ENCODE results near the gene VGF.

VGF gene

DNA sequence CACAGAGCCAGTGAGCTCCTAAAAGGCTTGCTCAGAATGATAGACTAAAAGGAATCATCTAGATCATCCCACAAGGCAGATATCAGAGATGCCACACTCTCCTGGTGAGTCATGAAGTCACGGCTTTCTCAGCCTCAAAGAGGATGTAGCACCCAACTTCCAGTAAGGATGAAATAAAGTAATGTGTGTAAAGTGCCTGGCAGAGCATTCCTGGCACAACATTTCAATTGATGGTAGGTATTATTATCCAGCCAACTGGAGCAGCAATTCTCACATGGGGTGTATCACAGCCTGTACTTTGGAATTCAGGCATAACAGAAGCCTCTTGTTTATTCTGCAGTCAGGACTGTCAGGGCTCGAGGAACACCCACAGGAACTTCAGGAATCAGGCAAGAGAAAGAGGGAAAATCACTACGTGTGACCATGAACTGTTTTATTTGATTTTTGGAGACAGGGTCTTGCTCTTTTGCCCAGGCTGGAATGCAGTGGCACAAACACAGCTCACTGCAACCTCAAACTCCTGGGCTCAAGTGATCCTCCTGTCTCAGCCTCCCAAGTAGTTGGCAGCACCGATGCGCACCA lies 20.0 kb upstream of the VGF start:
- DNase-seq (ENCODE audit: low spot score): no peak

DNA sequence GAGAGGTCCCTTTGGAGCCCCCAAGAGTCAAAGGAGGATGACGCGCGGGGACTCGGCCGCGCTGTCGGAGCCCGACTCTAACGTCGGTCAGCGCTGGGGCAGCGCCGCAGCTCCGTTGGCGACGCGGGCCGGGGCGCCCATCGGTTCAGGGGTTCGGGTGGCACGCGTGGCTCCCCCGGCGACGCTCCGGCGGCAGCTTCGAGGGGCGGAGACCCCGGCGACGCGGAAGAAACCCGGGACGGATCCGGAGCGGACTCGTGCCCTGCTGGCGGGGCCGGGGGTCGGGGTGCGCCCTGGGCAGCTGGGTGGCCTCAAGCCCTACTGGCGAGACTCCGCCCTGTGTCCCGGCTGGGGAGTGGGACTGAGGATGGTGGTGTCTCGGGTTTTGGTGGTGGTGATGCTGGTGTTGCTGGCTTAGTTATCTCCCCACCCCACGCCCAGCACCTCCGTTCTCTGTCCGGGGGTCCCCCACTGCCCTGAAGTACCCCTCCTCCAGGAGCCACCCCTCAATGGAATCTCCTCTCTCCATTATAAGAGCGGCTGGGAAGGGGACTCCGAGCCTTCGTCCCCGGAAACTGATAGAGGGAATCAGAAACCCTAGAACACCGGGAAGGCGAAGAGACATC lies 14.9 kb upstream of the VGF start, which contains the start of gene NAT16:
Gene NAT16 (minus strand): TSS at position 164 of the 626 bp plus-strand sequence. CDS start 5,486 bp downstream, outside the sequence.
- no peak for DNase-seq (ENCODE audit: low spot score)

DNA sequence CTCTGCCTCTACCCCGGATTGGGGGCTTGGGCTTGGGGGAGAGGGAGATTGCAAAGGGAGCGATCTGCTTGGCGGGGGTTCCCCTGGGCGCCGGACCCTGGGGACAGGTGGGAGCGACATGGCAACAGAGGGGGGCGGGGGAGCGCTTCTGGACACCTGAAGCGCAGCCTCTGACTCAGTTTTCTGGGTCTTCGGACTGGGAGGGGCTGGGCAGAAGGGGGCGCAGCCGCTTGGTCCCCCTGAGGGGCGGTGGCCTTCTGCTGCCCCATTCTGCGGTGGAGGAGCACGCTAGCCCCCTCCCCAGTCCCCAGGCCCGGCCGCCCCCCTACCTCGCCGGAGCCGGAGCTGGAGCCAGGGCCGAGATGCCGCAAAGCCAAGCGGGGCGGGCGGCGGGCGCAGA lies 14.3 kb upstream of the VGF start:
- no peak for DNase-seq (ENCODE audit: low spot score)

DNA sequence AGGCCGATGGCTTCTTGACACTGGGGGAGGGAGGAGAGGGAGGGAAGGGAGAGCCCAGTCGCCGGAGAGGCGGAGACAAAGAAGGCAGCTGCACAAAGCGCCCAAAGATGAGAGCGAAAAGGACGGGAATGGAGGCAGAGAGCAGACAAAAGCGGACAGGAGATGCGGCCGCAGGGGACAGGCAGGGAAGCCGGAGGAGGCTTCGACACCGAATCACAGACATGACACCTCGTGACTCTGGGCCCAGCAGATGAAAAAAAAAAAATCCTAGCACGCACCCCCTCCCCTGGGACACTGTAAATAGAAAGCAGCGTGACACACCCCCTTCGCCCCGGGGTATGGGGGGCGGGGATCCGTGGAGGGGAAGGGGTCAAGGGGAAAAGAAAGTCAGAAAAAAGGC lies 13.7 kb upstream of the VGF start:
- no peak for DNase-seq (ENCODE audit: low spot score)

DNA sequence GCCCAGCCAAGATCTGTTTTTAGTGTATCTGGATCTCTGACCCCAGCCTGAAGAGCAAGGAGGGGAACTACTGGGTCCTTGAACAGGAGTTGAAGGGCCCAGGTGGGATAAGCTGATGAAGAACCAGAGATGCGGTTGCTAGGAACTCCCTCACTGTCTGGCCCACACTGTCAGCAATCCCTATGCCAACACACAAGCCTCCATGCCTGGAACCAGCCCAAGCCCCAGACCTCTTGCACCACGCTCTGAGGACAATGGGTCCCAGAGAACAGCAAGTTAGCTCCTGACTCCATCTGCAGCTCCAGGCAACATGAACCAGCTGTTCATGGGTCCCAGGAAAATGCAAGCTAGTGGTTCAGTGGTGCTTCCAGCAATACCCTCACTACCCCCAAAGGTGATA lies 12.3 kb upstream of the VGF start:
- no peak for DNase-seq (ENCODE audit: low spot score)

DNA sequence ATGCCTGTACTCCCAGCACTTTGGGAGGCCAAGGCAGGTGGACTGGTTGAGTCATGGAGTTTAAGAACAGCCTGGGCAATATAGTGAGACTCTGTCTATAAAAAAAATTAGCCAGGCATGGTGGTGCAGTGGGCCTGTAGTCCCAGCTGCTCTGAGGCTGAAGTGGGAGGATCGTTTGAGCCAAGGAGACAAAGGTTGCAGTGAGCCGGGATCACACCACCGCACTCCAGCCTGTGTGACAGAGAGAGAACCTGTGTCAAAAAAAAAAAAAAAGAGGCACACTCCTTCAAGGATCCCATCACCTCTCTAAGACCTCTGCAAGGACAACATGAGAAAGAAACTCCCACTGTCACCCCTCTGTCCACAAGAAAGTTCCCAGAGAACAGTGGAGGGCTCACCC lies 10.3 kb upstream of the VGF start:
- no peak for DNase-seq (ENCODE audit: low spot score)

DNA sequence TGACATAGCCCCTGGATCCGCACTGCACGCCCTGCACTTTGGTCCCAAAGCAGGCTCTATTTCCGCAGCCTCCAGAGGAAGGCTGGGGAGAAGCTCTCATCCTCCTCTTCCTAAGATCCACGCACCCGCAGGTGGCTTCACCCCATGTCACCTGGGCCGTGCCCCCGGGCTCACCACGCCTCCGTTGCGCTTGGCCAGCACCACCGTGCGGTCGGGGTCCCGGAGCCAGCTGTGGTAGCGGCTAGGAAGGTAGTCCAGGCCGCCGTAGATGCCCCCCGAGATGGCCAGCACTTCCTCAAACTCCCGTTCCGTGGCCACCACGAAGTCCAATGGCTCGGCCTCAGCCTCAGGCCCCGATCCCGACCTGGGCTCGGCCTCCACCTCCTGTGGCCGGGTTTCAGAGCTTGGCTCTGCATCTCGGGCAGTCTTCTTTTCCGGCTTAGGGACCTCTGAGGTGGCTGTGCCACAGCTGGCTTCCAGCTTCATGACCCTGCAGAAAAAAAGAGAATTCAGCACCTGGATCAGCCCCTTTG lies 9.0 kb upstream of the VGF start:
- DNase-seq (ENCODE audit: low spot score): no peak

DNA sequence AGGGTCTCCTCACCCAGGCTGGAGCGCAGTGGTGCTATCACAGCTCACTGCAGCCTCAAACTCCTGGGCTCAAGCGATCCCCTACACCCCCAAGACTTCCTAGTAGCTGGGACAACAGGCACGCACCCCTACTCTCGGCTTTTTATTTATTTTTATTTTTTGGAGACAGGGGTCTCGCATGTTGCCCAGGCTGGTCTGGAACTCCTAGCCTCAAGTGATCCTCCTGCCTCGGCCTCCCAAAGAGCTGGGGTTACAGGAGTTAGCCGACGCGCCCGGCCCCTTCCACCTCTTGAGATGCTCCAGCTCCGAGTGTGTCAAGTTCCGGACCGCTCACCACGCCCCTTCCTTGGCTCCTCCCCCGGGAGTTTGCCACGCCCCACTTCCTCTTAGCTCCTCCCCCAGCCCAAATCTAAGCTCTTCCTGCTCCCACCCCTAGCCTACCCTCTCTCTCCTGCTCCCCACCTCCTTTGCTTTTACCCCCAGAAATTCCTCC lies 8.4 kb upstream of the VGF start:
- peak; percentile 38 for DNase-seq (ENCODE audit: low spot score)

DNA sequence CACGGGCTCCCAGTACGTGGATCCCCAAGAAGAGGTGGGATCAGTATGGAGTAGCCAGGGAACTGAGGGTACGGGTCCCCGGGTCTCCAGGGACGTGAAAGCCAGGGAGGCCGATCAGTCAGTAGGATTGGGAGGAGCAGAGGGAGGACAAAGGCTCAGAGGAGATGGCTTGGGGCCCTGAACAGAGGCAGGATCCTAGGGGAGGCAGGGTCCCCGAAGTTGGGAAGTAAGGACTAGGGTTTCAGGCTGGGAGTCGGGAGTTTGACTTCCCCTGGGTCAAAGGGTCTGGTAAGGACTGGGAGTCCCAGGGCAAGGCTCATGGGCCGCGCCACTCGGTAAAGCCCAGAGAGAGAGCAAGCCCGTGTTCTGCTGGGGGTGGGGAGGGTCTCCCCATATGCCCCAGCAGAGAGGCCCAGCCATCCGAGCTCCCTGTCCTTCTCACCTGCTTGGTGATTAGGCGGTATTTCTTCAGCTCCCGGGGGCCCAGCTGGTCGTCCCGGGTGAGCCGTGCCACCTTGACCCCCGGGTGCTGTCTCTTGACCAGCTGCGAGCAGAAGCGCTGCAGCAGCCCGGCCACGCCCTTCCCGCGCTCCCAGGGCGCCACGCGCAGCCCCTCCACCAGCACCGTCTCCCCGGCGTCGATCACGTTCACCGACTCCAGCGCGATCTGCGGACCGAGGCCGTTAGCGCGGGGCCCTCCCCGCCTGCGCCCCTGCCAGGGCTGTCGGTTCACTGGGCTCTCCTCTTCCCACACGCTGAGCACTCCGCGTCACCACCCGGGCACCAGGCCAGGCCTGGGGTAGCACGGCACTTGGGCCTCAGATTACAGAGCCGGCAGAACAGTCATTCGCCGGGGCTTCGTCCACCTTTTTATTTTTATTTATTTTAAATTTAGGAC lies 7.7 kb upstream of the VGF start:
- no peak for DNase-seq (ENCODE audit: low spot score)

DNA sequence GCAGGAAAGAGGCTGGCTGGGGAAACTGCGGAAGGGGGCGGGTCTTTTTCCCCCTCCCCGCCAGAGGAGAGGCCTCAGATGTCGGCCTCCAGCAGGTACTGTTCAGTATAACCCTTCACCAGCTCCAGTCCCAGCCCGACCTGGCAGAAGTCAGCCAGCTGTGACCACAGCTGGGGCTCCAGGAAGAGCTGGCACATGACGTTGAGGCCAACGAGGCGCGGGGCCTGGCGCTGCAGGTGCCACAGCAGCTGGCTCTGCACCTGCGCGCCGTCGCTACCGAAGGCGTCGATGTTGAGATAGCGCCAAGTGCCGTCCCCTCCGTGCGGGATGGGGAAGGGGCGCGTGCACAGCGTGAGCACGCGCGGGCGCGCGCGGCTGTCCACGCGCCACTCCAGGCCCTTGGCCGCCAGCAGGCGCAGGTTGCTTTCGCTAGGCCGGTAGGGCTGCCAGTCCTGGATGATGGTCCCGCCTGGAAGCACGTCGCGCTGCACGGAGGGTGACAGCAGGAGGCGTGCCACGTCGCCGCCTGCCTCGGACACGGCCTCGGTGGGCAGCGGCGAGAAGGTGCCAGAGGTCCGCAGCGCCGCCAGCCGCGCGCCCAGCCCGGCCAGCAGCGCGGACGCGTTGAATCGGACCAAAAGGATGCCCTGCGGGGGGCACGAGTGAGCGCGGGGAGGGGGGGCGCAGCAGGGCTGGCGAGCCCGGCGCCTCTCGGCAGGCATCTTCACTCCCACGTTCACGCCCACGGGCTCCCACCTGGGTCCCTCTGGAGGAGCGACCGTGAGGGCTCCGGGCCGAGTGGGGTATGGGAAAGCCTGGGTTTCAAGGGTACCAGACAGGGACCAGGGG lies 6.9 kb upstream of the VGF start:
- DNase-seq (ENCODE audit: low spot score): no peak

DNA sequence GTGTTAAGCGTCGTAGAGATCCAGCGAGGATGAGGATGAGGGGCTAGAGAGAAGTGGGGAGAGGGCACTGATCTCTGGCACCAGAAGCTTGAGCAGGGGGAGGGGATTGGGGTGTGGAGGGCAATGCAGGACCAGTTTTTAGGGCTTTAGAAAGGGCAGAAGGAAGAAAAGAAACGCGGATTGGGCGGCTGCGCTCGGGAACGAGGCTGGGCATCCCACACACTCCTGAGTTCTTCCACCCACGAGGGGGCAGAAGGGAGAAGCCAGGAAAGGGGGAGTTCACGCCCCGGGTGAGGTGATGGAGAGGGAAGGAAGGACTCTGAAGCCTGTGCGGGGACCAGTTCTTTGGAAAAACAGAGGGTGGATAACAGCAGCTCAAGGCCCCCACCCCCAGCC lies 6.1 kb upstream of the VGF start:
- no peak for DNase-seq (ENCODE audit: low spot score)

DNA sequence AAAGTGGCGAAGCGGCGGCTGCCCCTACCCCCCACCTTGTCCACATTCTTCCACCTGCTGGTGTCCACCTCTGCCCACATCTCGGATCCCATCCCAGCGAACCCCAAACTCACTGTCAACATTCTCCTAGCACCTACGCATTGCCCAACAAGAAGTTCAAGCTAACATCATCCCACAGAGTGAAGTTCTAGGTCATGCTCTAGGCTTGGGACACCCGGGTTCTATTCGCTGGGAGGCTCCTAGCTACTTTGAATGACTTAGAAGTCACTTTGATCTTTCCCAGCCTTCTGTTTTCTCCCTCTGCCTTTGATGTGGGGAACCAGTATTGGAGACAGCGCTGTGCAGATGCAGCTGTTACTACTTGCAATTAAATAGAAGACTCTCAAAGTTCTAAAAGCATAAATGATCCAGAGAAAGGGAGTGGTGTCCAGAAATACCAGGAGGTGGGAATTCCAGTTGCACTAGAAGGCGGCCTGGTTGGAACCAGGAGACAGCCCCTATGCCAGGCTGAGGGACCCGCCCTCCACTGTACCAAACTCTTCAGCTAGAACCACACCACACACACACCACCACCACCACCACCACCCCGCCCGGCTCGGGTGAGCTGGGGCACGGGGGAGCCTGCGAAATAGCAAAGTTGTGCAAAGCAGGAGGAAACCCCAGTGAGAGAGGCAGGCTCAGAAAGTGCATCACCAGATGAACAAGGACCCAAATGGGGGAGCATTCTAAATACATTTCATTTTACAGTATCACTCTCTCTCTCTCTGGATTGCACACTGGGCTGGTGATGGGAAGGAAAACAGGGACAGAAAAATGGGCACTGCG lies 5.5 kb upstream of the VGF start:
- no peak for DNase-seq (ENCODE audit: low spot score)

DNA sequence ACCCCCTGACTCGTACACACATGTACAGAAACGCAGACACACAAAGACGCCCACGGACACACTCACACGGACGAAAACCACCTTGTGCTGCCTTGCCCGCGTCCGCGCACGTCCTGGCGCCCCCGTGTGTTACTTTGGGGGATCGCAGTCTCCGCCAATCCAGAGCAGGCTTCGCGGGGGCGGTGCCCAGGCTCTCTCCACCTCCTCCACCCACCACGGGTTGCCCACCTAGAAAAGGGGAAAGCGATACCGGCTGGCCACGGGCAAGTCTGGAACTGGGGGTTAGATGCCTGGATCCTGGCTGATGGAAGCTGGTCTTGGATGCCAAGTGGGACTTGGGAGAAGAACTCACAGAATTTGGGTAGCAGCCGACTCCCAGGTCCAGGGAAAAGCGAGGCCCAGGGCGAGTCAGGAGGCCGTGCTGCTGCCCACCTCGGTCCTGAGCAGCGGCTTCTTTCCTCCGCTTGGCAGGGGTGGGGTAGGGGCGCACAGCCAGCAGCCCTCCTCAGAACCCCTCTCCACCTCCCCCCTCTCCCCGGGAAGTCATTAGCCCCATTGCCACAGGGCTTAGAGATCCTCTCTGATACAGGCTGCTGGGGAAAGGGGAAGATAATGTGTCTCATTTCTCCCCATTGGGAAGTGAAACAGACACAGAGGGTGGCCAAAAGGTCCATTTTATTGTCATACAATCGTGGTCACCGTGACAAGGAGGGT lies 4.6 kb upstream of the VGF start:
- peak; percentile 71 for DNase-seq (ENCODE audit: low spot score)

DNA sequence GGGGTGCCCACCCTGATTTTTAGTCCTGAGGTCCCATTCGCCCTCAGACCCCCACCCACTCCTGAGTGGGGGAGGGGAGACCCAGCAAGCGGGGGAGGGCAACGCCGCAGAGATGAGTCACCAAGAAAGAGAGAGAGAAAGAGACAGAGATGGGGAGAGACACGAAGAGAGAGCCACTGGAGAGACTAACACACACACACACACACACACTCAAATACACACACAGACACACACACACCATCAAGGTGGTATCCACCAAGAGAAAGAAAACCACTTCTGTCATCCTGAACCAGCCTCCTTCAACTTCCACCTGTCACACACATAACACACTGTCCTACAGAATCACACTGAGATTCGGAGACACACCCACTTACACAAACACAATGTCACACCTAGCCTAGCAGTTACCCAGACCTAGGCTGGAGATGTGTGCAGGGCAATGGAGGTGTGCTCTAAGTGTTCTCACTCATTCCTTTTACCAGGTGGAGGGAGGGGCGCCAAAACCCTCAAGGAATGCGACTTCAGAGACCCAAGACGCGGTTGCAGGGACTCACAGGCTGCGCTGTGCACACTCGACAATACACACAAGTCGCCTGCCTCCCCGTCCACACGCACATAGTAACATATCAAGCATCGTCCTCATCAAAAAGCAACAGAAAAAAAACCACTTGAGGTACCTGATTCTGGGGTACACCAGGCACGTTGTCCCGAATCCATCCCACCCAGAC lies 3.9 kb upstream of the VGF start:
- DNase-seq (ENCODE audit: low spot score): no peak

DNA sequence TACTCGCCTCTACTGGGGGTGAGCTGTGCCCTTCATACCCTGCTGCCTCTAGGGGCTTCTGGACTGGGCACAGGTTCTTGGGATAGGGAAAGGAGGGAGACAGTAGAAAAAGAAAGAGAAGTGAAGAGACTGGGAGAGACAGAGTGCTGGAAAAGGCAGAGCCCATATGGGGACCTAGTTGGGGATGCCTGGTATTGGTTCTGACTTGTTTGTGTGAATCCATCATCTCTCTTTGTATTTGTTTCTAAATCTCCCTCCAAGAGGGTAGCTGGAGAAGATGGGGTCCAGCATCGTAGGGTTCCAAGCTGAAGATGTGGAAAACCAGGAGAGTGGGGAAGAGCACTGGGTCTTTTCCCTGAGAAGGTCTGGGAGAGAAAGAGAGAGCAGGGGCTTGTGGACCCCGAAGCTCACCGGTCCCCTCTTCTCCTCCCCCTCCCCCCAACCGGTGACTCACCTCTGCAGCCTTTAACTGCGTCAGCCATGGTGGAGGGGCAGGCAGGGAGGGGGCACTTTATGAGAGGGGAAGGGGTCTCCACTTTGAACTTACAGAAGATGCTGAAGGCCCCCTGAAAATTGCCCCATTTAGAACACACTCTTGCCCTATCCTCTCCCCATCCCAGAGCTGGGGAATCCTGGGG lies 3.2 kb upstream of the VGF start:
- DNase-seq (ENCODE audit: low spot score): no peak

DNA sequence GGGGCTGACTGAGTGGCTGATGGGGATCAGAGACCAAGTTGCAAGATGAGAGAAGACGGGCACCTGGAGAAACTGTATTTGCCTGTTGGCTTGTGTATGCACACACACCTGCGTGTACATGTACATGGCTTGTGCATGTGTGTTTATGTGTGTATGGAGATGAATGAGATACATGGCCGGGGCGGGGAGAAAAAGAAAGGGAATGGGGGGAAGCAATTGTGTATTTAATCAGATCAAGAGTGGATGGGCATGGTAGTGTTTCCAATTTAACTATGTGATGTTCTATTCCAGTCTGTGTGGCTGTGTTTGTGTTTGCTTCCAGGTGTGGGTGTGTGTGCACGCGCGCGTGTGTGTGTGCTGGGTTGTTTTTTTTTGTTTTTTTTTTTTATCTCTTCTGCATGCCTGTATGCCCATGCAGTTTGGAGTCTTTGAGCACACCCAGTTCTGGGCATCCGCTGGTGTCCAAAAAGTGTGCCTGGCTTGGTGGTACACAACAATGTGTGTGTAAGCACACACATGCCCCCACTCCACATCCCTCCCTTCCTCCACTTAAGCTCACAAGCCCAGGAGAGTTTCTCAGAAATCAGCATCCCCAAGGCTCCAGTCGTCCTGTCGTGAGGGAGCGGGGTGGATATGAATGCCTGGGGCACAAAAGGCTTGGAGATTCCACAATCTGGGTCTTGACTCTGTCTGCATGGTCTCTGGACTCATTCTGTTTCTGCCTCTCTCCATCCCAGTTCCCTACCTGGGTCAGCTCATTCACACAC lies 2.5 kb upstream of the VGF start:
- DNase-seq (ENCODE audit: low spot score): no peak

DNA sequence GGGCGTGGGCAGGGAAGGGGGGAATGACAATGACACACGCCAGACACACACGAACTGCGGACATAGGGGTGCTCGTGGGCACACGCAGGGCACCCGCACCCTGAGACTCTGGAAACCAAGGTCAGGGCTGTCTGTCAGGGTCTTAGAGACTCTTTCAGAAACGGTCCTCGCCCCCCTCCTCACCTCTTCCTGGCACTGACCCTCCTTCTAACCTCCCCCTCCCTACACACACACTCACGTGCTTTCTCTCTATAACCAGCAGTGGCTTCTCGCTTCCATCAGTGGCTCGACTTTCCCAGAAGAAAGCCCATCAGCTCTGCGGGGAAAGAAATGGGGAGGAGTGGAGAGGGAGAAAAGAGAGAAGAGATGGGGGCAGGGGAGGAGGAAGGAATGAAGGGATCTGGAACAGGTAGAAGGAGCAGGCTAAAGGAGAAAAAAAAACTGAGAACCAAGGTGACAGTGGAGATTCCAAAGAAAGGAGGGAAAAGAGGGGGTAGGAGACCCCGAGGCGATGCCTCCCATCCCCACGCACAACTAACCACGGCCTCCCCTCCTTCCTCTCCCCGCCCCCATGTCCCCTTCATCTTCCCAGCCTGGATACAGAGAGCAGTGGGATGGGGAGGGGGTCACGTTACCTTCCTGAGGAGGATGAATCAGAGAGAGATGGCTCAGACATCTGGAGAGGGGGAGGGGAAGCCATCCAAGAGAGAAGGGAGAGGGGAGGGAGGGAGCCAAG lies 1.7 kb upstream of the VGF start:
- no peak for DNase-seq (ENCODE audit: low spot score)

DNA sequence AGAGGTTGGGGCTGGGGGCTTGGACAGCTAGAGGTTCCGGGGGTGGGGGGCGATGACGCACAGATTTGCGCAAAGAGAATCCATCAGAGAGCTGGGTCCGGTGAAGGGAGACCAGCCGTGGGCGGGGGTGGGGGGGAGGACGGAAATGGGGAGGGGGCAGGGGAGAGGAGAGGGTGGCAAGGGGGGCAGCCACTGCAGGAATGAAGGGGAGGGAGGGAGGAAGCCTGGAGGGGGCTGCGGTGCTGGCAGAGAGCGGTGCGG lies 1.2 kb upstream of the VGF start:
- no peak for DNase-seq (ENCODE audit: low spot score)

Data from CD4-positive, alpha-beta T cell treated with Interleukin-6 at 100 ng/mL for 8 hours (primary cell).